Right lobe of liver (tissue), 6 donors: ENCODE data around the gene PIK3CD. TPM values are rescaled to one million over a fixed set of nuclear protein-coding genes. Genes with fewer than 3 reads are reported as not detected.

Experiments
- ATAC-seq, 4 donors: fragments of 200-7000 bp; cut with Tn5 transposase; one replicate each; pipeline ENCODE4 v1.9.1; 2020; ENCODE audit warnings: mild to moderate bottlenecking in 4 of 4, moderate library complexity in 4 of 4
- DNase-seq, 3 donors: peaks; one replicate each; pipeline ENCODE4 v3.0.0-alpha.2; 2020
- H3K27ac ChIP-seq, 3 donors: fragments of 200-600 bp; one replicate each; pipeline ENCODE4 v1.8.0; 2022
- H3K27me3 ChIP-seq, 2 donors: fragments of 200-600 bp; one replicate each; pipeline ENCODE4 v1.8.0; 2022
- H3K36me3 ChIP-seq, 4 donors: fragments of 200-600 bp; sonication (generic) in 1 of 4; one replicate each; pipeline versions ENCODE4 v1.5.1 to v1.8.0; 2017 to 2022; ENCODE audit warnings: control low read depth in 1 of 4
- H3K4me1 ChIP-seq, 4 donors: fragments of 200-600 bp; sonication (generic) in 1 of 4; one replicate each; pipeline versions ENCODE4 v1.5.1 to v1.8.0; 2017 to 2022; ENCODE audit warnings: control low read depth in 1 of 4
- H3K4me3 ChIP-seq, 3 donors: fragments of 200-600 bp; one replicate each; pipeline ENCODE4 v1.8.0; 2022
- H3K9me3 ChIP-seq, 4 donors: fragments of 200-600 bp; sonication (generic) in 1 of 4; one replicate each; pipeline versions ENCODE4 v1.5.1 to v1.8.0; 2017 to 2022; ENCODE audit warnings: control low read depth in 1 of 4
- CTCF ChIP-seq, 4 donors: fragments of 200-600 bp in 3 of 4; fragments of 450-650 bp in 1 of 4; IDR thresholded peaks; one replicate each; pipeline versions ENCODE4 v1.5.1 to v1.8.0; 2016 to 2022; ENCODE audit warnings: antibody characterized with exemption in 4 of 4, mild to moderate bottlenecking in 2 of 4
- POLR2A ChIP-seq: fragments of 450-650 bp; IDR thresholded peaks from one replicate; pipeline ENCODE4 v1.6.1; 2017; ENCODE audit warnings: antibody characterized with exemption, mild to moderate bottlenecking
- WGBS: methylation state at CpG from one replicate; pipeline ENCODE4 v1.1.6; 2018; ENCODE audit warnings: low coverage, low lambda C conversion rate; ENCODE audit not compliant: insufficient coverage; ENCODE audit errors: missing lambda C conversion rate; 5-methylcytosine and 5-hydroxymethylcytosine counted together
- intact Hi-C, 2 donors: fragments of 100-400 bp; cut with DNase I; formaldehyde crosslinking; loops; one replicate each; pipeline versions ENCODE4 v1.11.2 to v1.14.1; 2022
- long read RNA-seq: library from polyadenylated mRNA; unstranded; transcript quantifications from one replicate; pipeline ENCODE4 v2.0.0, GENCODE V29; 2019
- total RNA-seq, 6 experiments: library from RNA; depleted of rRNA in 2 of 6; stranded (reverse); fragments of >200 nt in 2 of 6; fragmentation: NEBNext Ultra II Directional in 3 of 6; extraction: Animal tissue kit (Norgen Biotek cat#: 25700) in 3 of 6; gene quantifications; one replicate each; pipeline versions ENCODE4 v1.1.0 to v1.2.4, GENCODE V29; 2016 to 2023
- donor health status: DM: no; HTN: yes; CAD: no.
- donor health status: DM: no; HTN: no; CAD: no.
- donor health status: DM: no; HTN: no; CAD: no.
- donor health status: DM: no; HTN: yes; CAD: no.
- donor health status: DM: no; HTN: yes; CAD: no.

Gene PIK3CD
- total RNA-seq: 1 to 10 TPM; 1.4 to 5.8 (median 2.6) TPM
- long read RNA-seq: 0 reads

- Histone ChIP-seq H3K4me1 (peaks cover 0 to 11% (median 0%) of the 10 kb centered on the region in 4 donors), H3K36me3 (no peaks in the 10 kb centered on the region), H3K27me3 (peaks cover 0 to 15% of the 10 kb centered on the region in 2 donors), H3K9me3 (no peaks in the 10 kb centered on the region), H3K27ac (peak within 1 kb of the TSS; percentile 26 to 72 (median 55)), H3K4me3 (peak within 1 kb of the TSS; percentile 33 to 53 (median 38))
- WGBS: 1% methylated on average over 13 of the region's 94 CpGs
- TF ChIP-seq CTCF (IDR thresholded peaks at IDR 0.05): no peak
- TF ChIP-seq POLR2A: no peak
- intact Hi-C loops: no loop called here
- DNase-seq: peak in 2 of 3 donors; percentile 43 to 60
- ATAC-seq: peak; percentile 52 to 70 (median 62)
These were observed at the start of gene PIK3CD for GRCh38 chr1:9651565-9652378. Gene PIK3CD (plus strand): TSS chr1:9651731. CDS start chr1:9710456, 58,725 bp downstream.

- TF ChIP-seq CTCF (IDR thresholded peaks at IDR 0.05): no peak
- no peak for TF ChIP-seq POLR2A
- Histone ChIP-seq H3K4me3 (no peak overlapping the region), H3K27ac (no peak overlapping the region), H3K36me3 (peaks cover 0 to 12% (median 3%) of the 10 kb centered on the region in 4 donors), H3K9me3 (no peaks in the 10 kb centered on the region), H3K27me3 (no peaks in the 10 kb centered on the region), H3K4me1 (no peaks in the 10 kb centered on the region)
- 92% methylated on average over 2 of the region's 26 CpGs for WGBS
- intact Hi-C loops: no loop called here
- DNase-seq: no peak
- no peak for ATAC-seq
These were observed 49.4 kb upstream of the PIK3CD start for GRCh38 chr1:9601942-9602793.

GRCh38 chr1:9602794-9603167 lies 48.8 kb upstream of the PIK3CD start:
- no peak overlapping the region for H3K4me3 ChIP-seq
- intact Hi-C loops: no loop called here
- DNase-seq: no peak
- peaks cover 0 to 12% (median 3%) of the 10 kb centered on the region in 4 donors for H3K36me3 ChIP-seq
- H3K4me1 ChIP-seq: no peaks in the 10 kb centered on the region
- H3K9me3 ChIP-seq: no peaks in the 10 kb centered on the region
- no peak overlapping the region for H3K27ac ChIP-seq
- TF ChIP-seq POLR2A (no peak), CTCF (IDR thresholded peaks at IDR 0.05) (no peak)
- WGBS: no CpG with 5 or more reads among the region's 9 CpGs
- no peak for ATAC-seq
- no peaks in the 10 kb centered on the region for H3K27me3 ChIP-seq

- H3K36me3 ChIP-seq: peaks cover 0 to 12% (median 2%) of the 10 kb centered on the region in 4 donors
- DNase-seq: no peak
These were observed 48.2 kb upstream of the PIK3CD start for GRCh38 chr1:9603307-9603706.

More at GRCh38 chr1:9603307-9603706, 48.2 kb upstream of the PIK3CD start:
- no peak for ATAC-seq
- TF ChIP-seq POLR2A (no peak), CTCF (IDR thresholded peaks at IDR 0.05) (no peak)
- Histone ChIP-seq H3K4me3 (no peak overlapping the region), H3K9me3 (no peaks in the 10 kb centered on the region), H3K27ac (no peak overlapping the region), H3K4me1 (no peaks in the 10 kb centered on the region), H3K27me3 (no peaks in the 10 kb centered on the region)
- intact Hi-C loops: no loop called here
- no CpG with 5 or more reads among the region's 14 CpGs for WGBS
